ENCODE results near the gene FKBP15.

DNA sequence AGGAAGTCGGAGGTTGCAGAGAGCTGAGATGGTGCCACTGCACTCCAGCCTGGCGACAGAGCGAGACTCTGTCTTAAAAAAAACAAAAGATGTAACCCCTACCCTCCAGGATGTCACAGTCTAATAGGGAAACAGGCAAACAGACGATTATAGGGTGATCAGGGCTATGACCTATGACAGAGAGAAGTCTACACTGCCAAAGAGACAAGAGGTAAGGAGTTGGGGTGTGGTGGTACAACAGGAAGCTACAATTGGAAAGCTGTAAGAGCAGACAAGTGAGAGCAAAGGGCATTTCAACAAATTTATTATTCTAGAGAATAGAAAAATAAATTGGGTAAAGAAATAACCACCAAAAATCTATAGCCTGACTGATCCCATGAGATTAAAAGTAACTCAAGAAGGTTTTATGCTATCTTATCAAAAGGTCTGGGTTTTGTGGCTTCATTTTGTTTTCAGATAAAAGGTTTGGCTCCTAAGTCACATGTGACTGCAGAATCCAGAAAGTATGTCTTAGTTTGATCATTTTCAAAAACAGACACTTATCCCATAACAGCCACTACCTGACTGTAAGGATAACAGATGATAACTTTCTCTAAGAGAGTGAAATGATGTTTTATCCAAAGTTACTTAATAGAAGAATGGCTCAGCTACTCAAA lies 47.0 kb upstream of the FKBP15 start:
- TF ChIP-seq, protein P1, sequence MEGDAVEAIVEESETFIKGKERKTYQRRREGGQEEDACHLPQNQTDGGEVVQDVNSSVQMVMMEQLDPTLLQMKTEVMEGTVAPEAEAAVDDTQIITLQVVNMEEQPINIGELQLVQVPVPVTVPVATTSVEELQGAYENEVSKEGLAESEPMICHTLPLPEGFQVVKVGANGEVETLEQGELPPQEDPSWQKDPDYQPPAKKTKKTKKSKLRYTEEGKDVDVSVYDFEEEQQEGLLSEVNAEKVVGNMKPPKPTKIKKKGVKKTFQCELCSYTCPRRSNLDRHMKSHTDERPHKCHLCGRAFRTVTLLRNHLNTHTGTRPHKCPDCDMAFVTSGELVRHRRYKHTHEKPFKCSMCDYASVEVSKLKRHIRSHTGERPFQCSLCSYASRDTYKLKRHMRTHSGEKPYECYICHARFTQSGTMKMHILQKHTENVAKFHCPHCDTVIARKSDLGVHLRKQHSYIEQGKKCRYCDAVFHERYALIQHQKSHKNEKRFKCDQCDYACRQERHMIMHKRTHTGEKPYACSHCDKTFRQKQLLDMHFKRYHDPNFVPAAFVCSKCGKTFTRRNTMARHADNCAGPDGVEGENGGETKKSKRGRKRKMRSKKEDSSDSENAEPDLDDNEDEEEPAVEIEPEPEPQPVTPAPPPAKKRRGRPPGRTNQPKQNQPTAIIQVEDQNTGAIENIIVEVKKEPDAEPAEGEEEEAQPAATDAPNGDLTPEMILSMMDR (IDR thresholded peaks at IDR 0.05; ENCODE audit: insufficient read depth, low read depth, low read length) = no peak
- no peak for TF ChIP-seq EZH2 (IDR thresholded peaks at IDR 0.05; ENCODE audit: insufficient read depth, low read length)

Data from astrocyte (in vitro differentiated cells and primary cell).